Gastroesophageal sphincter (tissue), 4 donors: ENCODE data around the gene CABLES2. TPM values are rescaled to one million over a fixed set of nuclear protein-coding genes. Genes with fewer than 3 reads are reported as not detected.

Source experiments
- ATAC-seq: fragments of 150-250 bp; one replicate; pipeline ENCODE4 v1.9.1; 2016; ENCODE audit warnings: mild to moderate bottlenecking, moderate library complexity
- H3K27ac ChIP-seq, 4 donors: fragments of 200-600 bp; sonication (generic) in 3 of 4; 1 replicate in 3 of 4; 2 replicates in 1 of 4; pipeline ENCODE4 v1.5.1; 2016 to 2019
- H3K27me3 ChIP-seq: fragments of 200-600 bp; sonication (generic); one replicate; pipeline ENCODE4 v1.5.1; 2019
- H3K36me3 ChIP-seq, 2 donors: fragments of 200-600 bp; sonication (generic); one replicate each; pipeline ENCODE4 v1.5.1; 2019; ENCODE audit warnings: control low read depth in 1 of 2
- H3K4me1 ChIP-seq, 3 donors: fragments of 200-600 bp; sonication (generic); 1 replicate in 2 of 3; 2 replicates in 1 of 3; pipeline ENCODE4 v1.5.1; 2016 to 2019; ENCODE audit warnings: control low read depth in 2 of 3
- H3K4me3 ChIP-seq, 2 donors: fragments of 200-600 bp; sonication (generic); one replicate each; pipeline ENCODE4 v1.5.1; 2019; ENCODE audit warnings: mild to moderate bottlenecking in 1 of 2, moderate library complexity in 1 of 2
- H3K9me3 ChIP-seq, 3 donors: fragments of 200-600 bp; sonication (generic); one replicate each; pipeline ENCODE4 v1.5.1; 2017 to 2019; ENCODE audit warnings: control low read depth in 2 of 3
- CTCF ChIP-seq, 4 experiments: fragments of 200-600 bp in 2 of 4; fragments of 450-650 bp in 2 of 4; sonication (generic) in 1 of 4; IDR thresholded peaks; one replicate each; pipeline ENCODE4 v1.5.1; 2017 to 2019; ENCODE audit warnings: antibody characterized with exemption in 4 of 4, mild to moderate bottlenecking in 2 of 4, moderate library complexity in 2 of 4
- EP300 ChIP-seq: sonication (generic); formaldehyde crosslinking; IDR thresholded peaks from one replicate; pipeline ENCODE4 v1.6.1; 2017; ENCODE audit warnings: antibody characterized with exemption, mild to moderate bottlenecking
- POLR2A ChIP-seq, 2 donors: fragments of 450-650 bp; IDR thresholded peaks; one replicate each; pipeline ENCODE4 v1.6.1; 2017; ENCODE audit warnings: antibody characterized with exemption in 2 of 2, mild to moderate bottlenecking in 2 of 2, moderate library complexity in 1 of 2
- POLR2AphosphoS5 ChIP-seq: sonication (generic); formaldehyde crosslinking; IDR thresholded peaks from one replicate; pipeline ENCODE4 v1.6.1; 2017; ENCODE audit warnings: antibody characterized with exemption
- WGBS, 2 donors: methylation state at CpG; one replicate each; pipeline ENCODE4 v1.1.5; 2018; ENCODE audit warnings: low coverage in 1 of 2; 5-methylcytosine and 5-hydroxymethylcytosine counted together
- total RNA-seq, 4 donors: library from RNA; depleted of rRNA; stranded (reverse); fragments of >200 nt; gene quantifications; one replicate each; pipeline ENCODE4 v1.1.0, GENCODE V29; 2016

Gene CABLES2
- total RNA-seq, 4 donors from 2014 or later: 2.7 to 9.8 (median 3.8) TPM

- Histone ChIP-seq H3K4me3 (peak overlapping the region in 1 of 2 donors; percentile 33), H3K27me3 (no peaks in the 10 kb centered on the region), H3K36me3 (peaks cover 0 to 8% of the 10 kb centered on the region in 2 donors), H3K9me3 (no peaks in the 10 kb centered on the region), H3K4me1 (peaks cover 7 to 98% (median 88%) of the 10 kb centered on the region in 3 donors), H3K27ac (peak overlapping the region; percentile 64 to 94 (median 90))
- whole genome bisulfite sequencing, 2 donors: 20% methylated on average over 1 of the region's 25 CpGs; no CpG with 5 or more reads in 1 of the 2 donors
- ATAC-seq: peak; percentile 34
- peak; percentile 73 for TF ChIP-seq POLR2AphosphoS5
- TF ChIP-seq POLR2A (IDR thresholded peaks at IDR 0.05): no peak
These were observed 49.9 kb downstream of the CABLES2 start for GRCh38 chr20:62357187-62357667.

GRCh38 chr20:62356589-62357186 is 50.4 kb downstream of the CABLES2 start:
- Histone ChIP-seq H3K4me3 (peak overlapping the region in 1 of 2 donors; percentile 33), H3K36me3 (peaks cover 0 to 12% of the 10 kb centered on the region in 2 donors), H3K27me3 (no peaks in the 10 kb centered on the region), H3K9me3 (no peaks in the 10 kb centered on the region), H3K27ac (peak overlapping the region; percentile 64 to 94 (median 90)), H3K4me1 (peaks cover 7 to 98% (median 83%) of the 10 kb centered on the region in 3 donors)
- TF ChIP-seq POLR2AphosphoS5: no peak
- no peak for TF ChIP-seq POLR2A (IDR thresholded peaks at IDR 0.05)
- no peak for TF ChIP-seq EP300
- no peak for TF ChIP-seq CTCF (IDR thresholded peaks at IDR 0.05)
- ATAC-seq: no peak
- 20 to 50% methylated on average over 1 to 2 of the region's 17 CpGs for WGBS, 2 donors

- 0% methylated on average over 8 of the region's 29 CpGs; no CpG with 5 or more reads in 1 of the 2 donors for WGBS, 2 donors
- Histone ChIP-seq H3K27ac (peak overlapping the region; percentile 64 to 94 (median 90)), H3K27me3 (no peaks in the 10 kb centered on the region), H3K4me1 (peaks cover 7 to 92% (median 76%) of the 10 kb centered on the region in 3 donors), H3K9me3 (no peaks in the 10 kb centered on the region), H3K4me3 (peak overlapping the region in 1 of 2 donors; percentile 33), H3K36me3 (peaks cover 0 to 15% of the 10 kb centered on the region in 2 donors)
- ATAC-seq: no peak
- TF ChIP-seq POLR2AphosphoS5: no peak
- no peak for TF ChIP-seq CTCF (IDR thresholded peaks at IDR 0.05)
- TF ChIP-seq POLR2A (IDR thresholded peaks at IDR 0.05): no peak
- no peak for TF ChIP-seq EP300
These were observed 51.1 kb downstream of the CABLES2 start for GRCh38 chr20:62355878-62356588.

DNA sequence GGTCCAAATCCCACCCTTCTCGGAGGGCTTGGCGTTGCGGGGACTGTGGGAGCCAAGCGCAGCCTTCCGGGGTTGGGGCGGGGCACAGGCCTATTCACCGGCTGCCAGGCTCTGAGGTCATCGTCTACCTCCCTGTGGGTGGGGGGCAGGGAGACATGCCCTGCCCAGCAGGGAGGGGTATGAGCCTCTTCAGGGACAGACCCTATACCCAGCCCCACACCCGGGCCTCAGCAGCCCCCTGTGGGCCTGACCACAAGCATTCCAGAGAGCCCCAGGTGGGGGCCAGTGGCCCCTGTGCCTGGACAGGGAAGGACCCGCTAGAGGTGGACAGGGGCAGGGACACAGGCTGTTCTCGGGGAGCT is 51.6 kb downstream of the CABLES2 start:
- H3K4me1 ChIP-seq: peaks cover 7 to 90% (median 72%) of the 10 kb centered on the region in 3 donors
- no peaks in the 10 kb centered on the region for H3K27me3 ChIP-seq
- H3K27ac ChIP-seq: peak overlapping the region; percentile 64 to 94 (median 90)
- H3K4me3 ChIP-seq: peak overlapping the region in 1 of 2 donors; percentile 33
- peaks cover 0 to 21% of the 10 kb centered on the region in 2 donors for H3K36me3 ChIP-seq
- H3K9me3 ChIP-seq: no peaks in the 10 kb centered on the region
- WGBS, 2 donors: 0% methylated on average over 1 of the region's 11 CpGs; no CpG with 5 or more reads in 1 of the 2 donors
- TF ChIP-seq POLR2AphosphoS5 (no peak), EP300 (no peak), CTCF (IDR thresholded peaks at IDR 0.05) (no peak), POLR2A (IDR thresholded peaks at IDR 0.05) (no peak)
- ATAC-seq: no peak

- H3K4me1 ChIP-seq: peaks cover 7 to 92% (median 70%) of the 10 kb centered on the region in 3 donors
- H3K36me3 ChIP-seq: peaks cover 0 to 27% of the 10 kb centered on the region in 2 donors
- H3K27ac ChIP-seq: peak overlapping the region; percentile 64 to 94 (median 90)
- H3K9me3 ChIP-seq: no peaks in the 10 kb centered on the region
- no CpG with 5 or more reads among the region's 16 CpGs for WGBS, 2 donors
- H3K27me3 ChIP-seq: no peaks in the 10 kb centered on the region
- TF ChIP-seq POLR2A (IDR thresholded peaks at IDR 0.05): no peak
- no peak for TF ChIP-seq CTCF (IDR thresholded peaks at IDR 0.05)
- no peak for TF ChIP-seq EP300
- TF ChIP-seq POLR2AphosphoS5: no peak
- H3K4me3 ChIP-seq: peak overlapping the region in 1 of 2 donors; percentile 33
- no peak for ATAC-seq
These were observed 52.2 kb downstream of the CABLES2 start for GRCh38 chr20:62354811-62355341.
